Tongue (tissue), 2 donors: ENCODE data around the gene ARL14EPL. TPM values are rescaled to one million over a fixed set of nuclear protein-coding genes. Genes with fewer than 3 reads are reported as not detected.
"Not testable (repeated sequence)": the region's sequence is repeated elsewhere in the genome, so short reads cannot be mapped to it uniquely, and the experiment has no call there.

ENCODE experiments used
- DNase-seq: peaks from one replicate; pipeline ENCODE4 v3.0.0-alpha.2; 2015
- total RNA-seq: library from RNA; depleted of rRNA; stranded (reverse); fragments of >200 nt; gene quantifications from one replicate; pipeline ENCODE4 v1.2.3, GENCODE V29; 2014

ARL14EPL gene
- total RNA-seq, 1 donor from 2014 or later: not detected

GRCh38 chr5:116046823-116047222 lies 14.6 kb downstream of the ARL14EPL start:
- no peak for DNase-seq

- no peak for DNase-seq
Measured at GRCh38 chr5:116058346-116058936, 26.2 kb downstream of the ARL14EPL start.

- no peak for DNase-seq
Measured at GRCh38 chr5:116062352-116062751, 30.1 kb downstream of the ARL14EPL start.

GRCh38 chr5:116063950-116064349 lies 31.7 kb downstream of the ARL14EPL start:
- DNase-seq: no peak

GRCh38 chr5:116068028-116068632 lies 35.9 kb downstream of the ARL14EPL start:
- peak; percentile 87 for DNase-seq

GRCh38 chr5:116071211-116071610 lies 38.9 kb downstream of the ARL14EPL start:
- no peak for DNase-seq

GRCh38 chr5:116075191-116075831 lies 43.0 kb downstream of the ARL14EPL start:
- no peak for DNase-seq

- DNase-seq: no peak
Measured at GRCh38 chr5:116076496-116076895, 44.2 kb downstream of the ARL14EPL start.

- DNase-seq: no peak
Measured at GRCh38 chr5:116078199-116078598, 45.9 kb downstream of the ARL14EPL start.

- peak; percentile 43 for DNase-seq
Measured at GRCh38 chr5:116084287-116084691, 52.0 kb downstream of the ARL14EPL start.

GRCh38 chr5:116084871-116085715 lies 52.8 kb downstream of the ARL14EPL start, which contains the start of gene COMMD10:
Gene COMMD10, plus strand, starts transcription at chr5:116085025.
- peak; percentile 92 for DNase-seq

GRCh38 chr5:116086309-116086708 lies 54.0 kb downstream of the ARL14EPL start:
- DNase-seq: not testable (repeated sequence)

- no peak for DNase-seq
Measured at GRCh38 chr5:116088062-116088461, 55.8 kb downstream of the ARL14EPL start.

GRCh38 chr5:116090302-116090701 lies 58.0 kb downstream of the ARL14EPL start:
- no peak for DNase-seq

- DNase-seq: no peak
Measured at GRCh38 chr5:116091416-116091815, 59.1 kb downstream of the ARL14EPL start.

GRCh38 chr5:116097301-116097700 lies 65.0 kb downstream of the ARL14EPL start:
- DNase-seq: no peak

GRCh38 chr5:116098998-116099397 lies 66.7 kb downstream of the ARL14EPL start:
- no peak for DNase-seq

GRCh38 chr5:116104941-116105340 lies 72.7 kb downstream of the ARL14EPL start:
- not testable (repeated sequence) for DNase-seq
